Liver (tissue), 9 donors: Measurements from ENCODE around the gene CD300H. TPM values are rescaled to one million over a fixed set of nuclear protein-coding genes. Genes with fewer than 3 reads are reported as not detected.

Experiments used
- DNase-seq: peaks from one replicate; pipeline ENCODE4 v3.0.0-alpha.2; 2017; ENCODE audit warnings: low spot score
- H3K27ac ChIP-seq, 2 donors: one replicate each; pipeline ENCODE4 v1.7.0; 2013; ENCODE audit warnings: inconsistent platforms in 2 of 2, low read length in 2 of 2, control low read depth in 1 of 2, low read depth in 1 of 2, mild to moderate bottlenecking in 1 of 2
- H3K27me3 ChIP-seq, 4 donors: one replicate each; pipeline versions ENCODE4 v1.6.1 to v1.7.0; 2013; ENCODE audit warnings: low read length in 3 of 4, inconsistent platforms in 1 of 4, mild to moderate bottlenecking in 1 of 4, moderate library complexity in 1 of 4; ENCODE audit not compliant: control insufficient read depth in 4 of 4, insufficient read depth in 4 of 4
- H3K36me3 ChIP-seq, 4 donors: one replicate each; pipeline versions ENCODE4 v1.6.1 to v1.7.0; 2013; ENCODE audit warnings: low read length in 3 of 4, mild to moderate bottlenecking in 3 of 4, low read depth in 1 of 4, moderate library complexity in 1 of 4; ENCODE audit not compliant: control insufficient read depth in 4 of 4, insufficient read depth in 3 of 4
- H3K4me1 ChIP-seq, 4 donors: one replicate each; pipeline versions ENCODE4 v1.6.1 to v1.7.0; 2013; ENCODE audit warnings: low read length in 3 of 4, mild to moderate bottlenecking in 3 of 4, moderate library complexity in 1 of 4; ENCODE audit not compliant: control insufficient read depth in 4 of 4, insufficient read depth in 4 of 4
- H3K4me3 ChIP-seq, 3 donors: one replicate each; pipeline versions ENCODE4 v1.6.1 to v1.7.0; 2013; ENCODE audit warnings: low read length in 3 of 3, control low read depth in 1 of 3, low read depth in 1 of 3, mild to moderate bottlenecking in 1 of 3
- H3K9ac ChIP-seq, 2 donors: one replicate each; pipeline ENCODE4 v1.7.0; 2013; ENCODE audit warnings: low read length in 2 of 2, mild to moderate bottlenecking in 2 of 2, moderate library complexity in 2 of 2, control low read depth in 1 of 2, low read depth in 1 of 2
- H3K9me3 ChIP-seq, 4 donors: one replicate each; pipeline versions ENCODE4 v1.6.1 to v1.7.0; 2013; ENCODE audit warnings: low read length in 3 of 4; ENCODE audit not compliant: control insufficient read depth in 4 of 4
- EGR1 ChIP-seq, 2 donors: IDR thresholded peaks; 2 replicates each; pipeline ENCODE4 v1.6.1; 2016 to 2018; ENCODE audit warnings: antibody characterized with exemption in 2 of 2, low read depth in 2 of 2
- FOXA1 ChIP-seq: IDR thresholded peaks from 2 replicates; pipeline ENCODE4 v1.6.1; 2016; ENCODE audit warnings: antibody characterized with exemption
- FOXA2 ChIP-seq: IDR thresholded peaks from 2 replicates; pipeline ENCODE4 v1.6.1; 2016; ENCODE audit warnings: antibody characterized with exemption
- GABPA ChIP-seq, 2 donors: IDR thresholded peaks in 1 of 2; conservative IDR thresholded peaks in 1 of 2; 2 replicates each; pipeline ENCODE4 v1.6.1; 2016; ENCODE audit warnings: antibody characterized with exemption in 2 of 2, mild to moderate bottlenecking in 1 of 2, moderate library complexity in 1 of 2
- HNF4A ChIP-seq, 2 donors: conservative IDR thresholded peaks; 2 replicates each; pipeline ENCODE4 v1.6.1; 2016; ENCODE audit warnings: antibody characterized with exemption in 2 of 2, mild to moderate bottlenecking in 2 of 2
- HNF4G ChIP-seq: IDR thresholded peaks from 2 replicates; pipeline ENCODE4 v1.6.1; 2016; ENCODE audit warnings: antibody characterized with exemption
- JUND ChIP-seq, 2 donors: IDR thresholded peaks; 2 replicates each; pipeline ENCODE4 v1.6.1; 2016; ENCODE audit warnings: antibody characterized with exemption in 2 of 2
- NR2F2 ChIP-seq: IDR thresholded peaks from 2 replicates; pipeline ENCODE4 v1.6.1; 2016; ENCODE audit warnings: antibody characterized with exemption
- RAD21 ChIP-seq, 2 donors: IDR thresholded peaks; 2 replicates each; pipeline ENCODE4 v1.6.1; 2016; ENCODE audit warnings: antibody characterized with exemption in 2 of 2, mild to moderate bottlenecking in 2 of 2
- RXRA ChIP-seq, 2 donors: IDR thresholded peaks; 2 replicates each; pipeline ENCODE4 v1.6.1; 2017 to 2018; ENCODE audit warnings: antibody characterized with exemption in 2 of 2, mild to moderate bottlenecking in 1 of 2
- SP1 ChIP-seq: IDR thresholded peaks from 2 replicates; pipeline ENCODE4 v1.6.1; 2018; ENCODE audit warnings: antibody characterized with exemption, mild to moderate bottlenecking
- TAF1 ChIP-seq: conservative IDR thresholded peaks from 2 replicates; pipeline ENCODE4 v1.6.1; 2016; ENCODE audit warnings: antibody characterized with exemption, mild to moderate bottlenecking
- YY1 ChIP-seq: IDR thresholded peaks from 2 replicates; pipeline ENCODE4 v1.6.1; 2016; ENCODE audit warnings: antibody characterized with exemption, mild to moderate bottlenecking
- WGBS: extraction: QIAGEN DNeasy Blood & Tissue Kit; methylation state at CpG from one replicate; pipeline ENCODE4 v1.1.7; 2013; 5-methylcytosine and 5-hydroxymethylcytosine counted together
- polyA plus RNA-seq, 2 donors: library from polyadenylated mRNA; stranded (reverse) in 1 of 2; unstranded in 1 of 2; fragments of 200-250 nt in 1 of 2; fragments of >200 nt in 1 of 2; fragmentation: Nextera tagmentation in 1 of 2; extraction: Ambion mirVana in 1 of 2; gene quantifications; one replicate each; pipeline versions ENCODE4 v1.2.1 to v1.2.3, GENCODE V29; 2013 to 2015
- total RNA-seq, 2 donors: library from RNA; depleted of rRNA; stranded (reverse); fragments of >200 nt; gene quantifications; one replicate each; pipeline ENCODE4 v1.2.3, GENCODE V29; 2014
- TF ChIP-seq, protein P1 (sequence below): fragments of 150-350 bp; IDR thresholded peaks from 2 replicates; pipeline ENCODE4 v1.5.1; 2017; ENCODE audit warnings: improper control_type of control experiment, low read depth, low read length; ENCODE audit not compliant: missing input control
- TF ChIP-seq, protein P2 (sequence below): IDR thresholded peaks from 2 replicates; pipeline ENCODE4 v1.6.1; 2016; ENCODE audit warnings: antibody characterized with exemption
- TF ChIP-seq, protein P3 (sequence below): IDR thresholded peaks from 2 replicates; pipeline ENCODE4 v1.6.1; 2016; ENCODE audit warnings: antibody characterized with exemption
- TF ChIP-seq, protein P4 (sequence below): IDR thresholded peaks from 2 replicates; pipeline ENCODE4 v1.6.1; 2016; ENCODE audit warnings: antibody characterized with exemption
- donor health status: healthy.
- donor health status: healthy.
- donor health status: healthy.
- donor health status: healthy.
- donor health status: healthy.

The CD300H gene
- total and polyA plus RNA-seq, 4 donors, result 0.47 TPM; not detected in 3

DNA sequence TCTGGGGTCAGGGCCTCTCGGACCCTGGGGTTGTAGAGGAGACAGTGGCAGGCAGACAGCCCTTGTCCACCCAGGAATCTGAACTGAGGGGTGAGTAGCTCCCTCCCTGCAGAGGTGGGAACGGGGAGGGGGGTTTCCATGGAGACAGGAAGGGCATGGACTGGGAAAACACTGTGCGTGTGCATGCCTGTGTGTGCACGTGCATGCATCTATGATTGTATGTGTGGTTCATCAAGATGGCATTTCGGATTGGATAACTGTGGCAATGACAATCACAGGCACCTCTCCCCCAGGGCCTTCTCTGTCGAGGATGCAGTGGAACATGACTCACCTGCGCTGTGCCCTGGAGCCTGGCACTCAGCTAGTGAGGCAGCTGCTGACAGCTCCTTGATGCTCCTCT lies 15.3 kb downstream of the CD300H start:
- no peak for TF ChIP-seq NR2F2
- TF ChIP-seq JUND (IDR thresholded peaks at IDR 0.05), result no peak
- no peak for TF ChIP-seq RXRA (IDR thresholded peaks at IDR 0.05)
- TF ChIP-seq, protein P1, sequence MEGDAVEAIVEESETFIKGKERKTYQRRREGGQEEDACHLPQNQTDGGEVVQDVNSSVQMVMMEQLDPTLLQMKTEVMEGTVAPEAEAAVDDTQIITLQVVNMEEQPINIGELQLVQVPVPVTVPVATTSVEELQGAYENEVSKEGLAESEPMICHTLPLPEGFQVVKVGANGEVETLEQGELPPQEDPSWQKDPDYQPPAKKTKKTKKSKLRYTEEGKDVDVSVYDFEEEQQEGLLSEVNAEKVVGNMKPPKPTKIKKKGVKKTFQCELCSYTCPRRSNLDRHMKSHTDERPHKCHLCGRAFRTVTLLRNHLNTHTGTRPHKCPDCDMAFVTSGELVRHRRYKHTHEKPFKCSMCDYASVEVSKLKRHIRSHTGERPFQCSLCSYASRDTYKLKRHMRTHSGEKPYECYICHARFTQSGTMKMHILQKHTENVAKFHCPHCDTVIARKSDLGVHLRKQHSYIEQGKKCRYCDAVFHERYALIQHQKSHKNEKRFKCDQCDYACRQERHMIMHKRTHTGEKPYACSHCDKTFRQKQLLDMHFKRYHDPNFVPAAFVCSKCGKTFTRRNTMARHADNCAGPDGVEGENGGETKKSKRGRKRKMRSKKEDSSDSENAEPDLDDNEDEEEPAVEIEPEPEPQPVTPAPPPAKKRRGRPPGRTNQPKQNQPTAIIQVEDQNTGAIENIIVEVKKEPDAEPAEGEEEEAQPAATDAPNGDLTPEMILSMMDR, result no peak
- no peak for TF ChIP-seq FOXA2
- TF ChIP-seq, protein P2, sequence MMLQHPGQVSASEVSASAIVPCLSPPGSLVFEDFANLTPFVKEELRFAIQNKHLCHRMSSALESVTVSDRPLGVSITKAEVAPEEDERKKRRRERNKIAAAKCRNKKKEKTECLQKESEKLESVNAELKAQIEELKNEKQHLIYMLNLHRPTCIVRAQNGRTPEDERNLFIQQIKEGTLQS, result no peak
- TF ChIP-seq GABPA (IDR thresholded peaks at IDR 0.05 in 1 of 2, conservative IDR thresholded peaks at IDR 0.05 in 1 of 2), result no peak
- no peak for TF ChIP-seq HNF4G
- no peak for TF ChIP-seq SP1
- TF ChIP-seq, protein P3, sequence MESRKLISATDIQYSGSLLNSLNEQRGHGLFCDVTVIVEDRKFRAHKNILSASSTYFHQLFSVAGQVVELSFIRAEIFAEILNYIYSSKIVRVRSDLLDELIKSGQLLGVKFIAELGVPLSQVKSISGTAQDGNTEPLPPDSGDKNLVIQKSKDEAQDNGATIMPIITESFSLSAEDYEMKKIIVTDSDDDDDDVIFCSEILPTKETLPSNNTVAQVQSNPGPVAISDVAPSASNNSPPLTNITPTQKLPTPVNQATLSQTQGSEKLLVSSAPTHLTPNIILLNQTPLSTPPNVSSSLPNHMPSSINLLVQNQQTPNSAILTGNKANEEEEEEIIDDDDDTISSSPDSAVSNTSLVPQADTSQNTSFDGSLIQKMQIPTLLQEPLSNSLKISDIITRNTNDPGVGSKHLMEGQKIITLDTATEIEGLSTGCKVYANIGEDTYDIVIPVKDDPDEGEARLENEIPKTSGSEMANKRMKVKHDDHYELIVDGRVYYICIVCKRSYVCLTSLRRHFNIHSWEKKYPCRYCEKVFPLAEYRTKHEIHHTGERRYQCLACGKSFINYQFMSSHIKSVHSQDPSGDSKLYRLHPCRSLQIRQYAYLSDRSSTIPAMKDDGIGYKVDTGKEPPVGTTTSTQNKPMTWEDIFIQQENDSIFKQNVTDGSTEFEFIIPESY, result no peak
- no peak for TF ChIP-seq RAD21 (IDR thresholded peaks at IDR 0.05)
- TF ChIP-seq TAF1, result no peak
- TF ChIP-seq HNF4A (conservative IDR thresholded peaks at IDR 0.05), result no peak
- no peak for TF ChIP-seq EGR1 (IDR thresholded peaks at IDR 0.05; ENCODE audit: low read depth in 2 of 2)
- Histone ChIP-seq H3K36me3 (no peaks in the 10 kb centered on the region), H3K27me3 (no peaks in the 10 kb centered on the region), H3K4me1 (no peaks in the 10 kb centered on the region), H3K27ac (no peak overlapping the region), H3K9ac (no peak overlapping the region), H3K4me3 (no peak overlapping the region), H3K9me3 (no peaks in the 10 kb centered on the region)
- DNase-seq, result no peak
- 52% methylated on average over 7 of the region's 7 CpGs for WGBS

DNA sequence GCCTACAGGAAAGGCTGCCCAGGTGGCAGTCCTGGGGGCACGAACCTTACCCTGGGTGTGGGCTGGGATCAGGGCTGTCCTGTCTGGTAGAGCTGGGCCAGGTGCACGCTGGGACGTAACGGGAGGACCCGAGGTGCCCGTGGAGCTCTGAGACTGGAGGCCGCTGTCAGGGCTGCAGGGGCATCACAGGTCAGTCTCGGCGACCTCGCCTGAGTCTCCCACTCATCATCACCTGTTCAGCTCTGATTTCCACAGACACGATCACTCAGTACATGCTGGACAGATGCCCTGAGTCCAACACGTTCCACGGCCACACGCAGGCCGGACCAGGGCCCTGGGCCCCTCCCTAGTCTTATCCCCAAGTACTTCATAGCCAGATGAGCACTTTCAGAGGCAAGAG lies 16.7 kb downstream of the CD300H start:
- H3K36me3 ChIP-seq, result no peaks in the 10 kb centered on the region
- no peaks in the 10 kb centered on the region for H3K9me3 ChIP-seq
- no peaks in the 10 kb centered on the region for H3K4me1 ChIP-seq
- DNase-seq, result no peak
- H3K9ac ChIP-seq, result no peak overlapping the region
- no peaks in the 10 kb centered on the region for H3K27me3 ChIP-seq
- TF ChIP-seq YY1 (no peak), JUND (IDR thresholded peaks at IDR 0.05) (no peak)
- no peak overlapping the region for H3K4me3 ChIP-seq
- H3K27ac ChIP-seq, result no peak overlapping the region
- WGBS, result 81% methylated on average over 15 of the region's 15 CpGs

DNA sequence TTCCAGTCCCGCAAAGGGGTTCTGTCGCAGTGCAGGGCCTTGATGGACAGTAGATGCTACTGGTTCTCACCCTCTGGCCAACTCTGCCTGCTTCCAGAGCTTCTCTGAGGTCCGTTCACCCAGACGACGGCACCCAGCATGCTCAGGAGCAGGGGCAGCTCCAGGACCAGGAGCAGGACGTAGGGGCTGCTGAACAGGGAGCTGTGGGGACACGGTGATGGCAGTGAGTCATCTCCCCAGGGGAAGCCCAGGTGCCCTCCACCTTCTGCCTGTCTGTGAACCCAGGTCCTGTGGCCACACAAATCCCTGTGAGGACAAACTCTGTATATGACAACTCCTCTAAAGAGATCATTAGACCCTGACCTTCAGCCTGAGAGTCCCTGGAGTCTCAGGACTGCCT lies 18.0 kb downstream of the CD300H start:
- Histone ChIP-seq H3K27me3 (no peaks in the 10 kb centered on the region), H3K27ac (no peak overlapping the region), H3K4me3 (no peak overlapping the region), H3K36me3 (no peaks in the 10 kb centered on the region), H3K9me3 (no peaks in the 10 kb centered on the region), H3K4me1 (peaks cover 0 to 4% (median 0%) of the 10 kb centered on the region in 4 donors), H3K9ac (no peak overlapping the region)
- DNase-seq, result no peak
- TF ChIP-seq, protein P4, sequence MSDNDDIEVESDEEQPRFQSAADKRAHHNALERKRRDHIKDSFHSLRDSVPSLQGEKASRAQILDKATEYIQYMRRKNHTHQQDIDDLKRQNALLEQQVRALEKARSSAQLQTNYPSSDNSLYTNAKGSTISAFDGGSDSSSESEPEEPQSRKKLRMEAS, result no peak
- TF ChIP-seq HNF4G (no peak), YY1 (no peak), HNF4A (conservative IDR thresholded peaks at IDR 0.05) (no peak), GABPA (IDR thresholded peaks at IDR 0.05 in 1 of 2, conservative IDR thresholded peaks at IDR 0.05 in 1 of 2) (no peak), FOXA1 (no peak), EGR1 (IDR thresholded peaks at IDR 0.05; ENCODE audit: low read depth in 2 of 2) (no peak), JUND (IDR thresholded peaks at IDR 0.05) (no peak), NR2F2 (no peak)
- TF ChIP-seq, protein P2, result no peak
- 74% methylated on average over 7 of the region's 7 CpGs for WGBS
